ENCODE data around the gene ZXDA. TPM values are rescaled to one million over a fixed set of nuclear protein-coding genes. Genes with fewer than 3 reads are reported as not detected.

Gene ZXDA
- total and polyA plus RNA-seq, 4 experiments from 2014 or later, result 3.3 to 13.4 (median 8.1) TPM

Other genes starting within 250 kb of the ZXDA start
- not detected for gene NLRP2B, start 230.2 kb downstream of the ZXDA start, total RNA-seq
- not detected for gene NLRP2B, start 230.2 kb downstream of the ZXDA start, polyA plus RNA-seq